GM23338 (cell line): ENCODE results near the gene ST8SIA2. TPM values are rescaled to one million over a fixed set of nuclear protein-coding genes. Genes with fewer than 3 reads are reported as not detected.

Experiments
- ATAC-seq: fragments of 200-7000 bp; cut with Tn5 transposase; 3 replicates; pipeline ENCODE4 v1.9.1; 2020
- DNase-seq: peaks from one replicate; pipeline ENCODE4 v3.0.0-alpha.2; 2015; ENCODE audit warnings: low spot score
- H2AFZ ChIP-seq: fragments of 200-600 bp; sonication (generic); 2 replicates; pipeline ENCODE4 v1.8.0; 2016; ENCODE audit warnings: antibody characterized with exemption, mild to moderate bottlenecking, moderate library complexity
- H3F3A ChIP-seq: fragments of 200-600 bp; sonication (generic); replicated peaks from 2 replicates; pipeline ENCODE4 v1.8.0; 2017; ENCODE audit warnings: antibody characterized with exemption, mixed run types, low read depth
- H3K27ac ChIP-seq: fragments of 200-600 bp; sonication (generic); 2 replicates; pipeline ENCODE4 v1.6.1; 2016; ENCODE audit warnings: low read depth
- H3K27me3 ChIP-seq: fragments of 200-600 bp; sonication (generic); 2 replicates; pipeline ENCODE4 v1.8.0; 2016; ENCODE audit warnings: mild to moderate bottlenecking, mixed run types, moderate library complexity; ENCODE audit not compliant: insufficient read depth
- H3K36me3 ChIP-seq: fragments of 200-600 bp; sonication (generic); 2 replicates; pipeline ENCODE4 v1.8.0; 2016; ENCODE audit warnings: mild to moderate bottlenecking; ENCODE audit not compliant: insufficient read depth
- H3K4me1 ChIP-seq: fragments of 200-600 bp; sonication (generic); 2 replicates; pipeline ENCODE4 v1.8.0; 2016; ENCODE audit warnings: mild to moderate bottlenecking, moderate library complexity; ENCODE audit not compliant: insufficient read depth
- H3K4me2 ChIP-seq: fragments of 200-600 bp; sonication (generic); 2 replicates; pipeline ENCODE4 v1.7.1; 2017; ENCODE audit warnings: mixed run types
- H3K4me3 ChIP-seq: fragments of 200-600 bp; sonication (generic); 2 replicates; pipeline ENCODE4 v1.6.1; 2016; ENCODE audit warnings: mixed run types
- H3K79me2 ChIP-seq: fragments of 200-600 bp; sonication (generic); replicated peaks from 2 replicates; pipeline ENCODE4 v1.8.0; 2017; ENCODE audit warnings: mild to moderate bottlenecking; ENCODE audit not compliant: insufficient read depth
- H3K9me2 ChIP-seq: fragments of 200-600 bp; sonication (generic); 2 replicates; pipeline ENCODE4 v1.8.0; 2017; ENCODE audit not compliant: insufficient read depth
- H4K20me1 ChIP-seq: fragments of 200-600 bp; sonication (generic); replicated peaks from 2 replicates; pipeline ENCODE4 v1.8.0; 2017; ENCODE audit warnings: mild to moderate bottlenecking; ENCODE audit not compliant: insufficient read depth
- H3K27ac Mint-ChIP-seq: 2 replicates; pipeline ENCODE4 v1.8.0; 2020; ENCODE audit warnings: inconsistent platforms, mild to moderate bottlenecking, moderate library complexity, mixed read lengths
- H3K27me3 Mint-ChIP-seq: 3 replicates; pipeline ENCODE4 v1.8.0; 2022; ENCODE audit warnings: low read depth, mild to moderate bottlenecking, moderate library complexity, mixed read lengths, inconsistent platforms; ENCODE audit not compliant: insufficient read depth, poor library complexity
- H3K36me3 Mint-ChIP-seq: 3 replicates; pipeline ENCODE4 v1.8.0; 2021; ENCODE audit warnings: low read depth, mild to moderate bottlenecking, inconsistent platforms, moderate library complexity, mixed read lengths
- H3K4me1 Mint-ChIP-seq: 3 replicates; pipeline ENCODE4 v1.8.0; 2020; ENCODE audit warnings: mild to moderate bottlenecking, inconsistent platforms, mixed read lengths
- H3K4me3 Mint-ChIP-seq: 3 replicates; pipeline ENCODE4 v1.8.0; 2021; ENCODE audit warnings: moderate library complexity, mild to moderate bottlenecking, inconsistent platforms, mixed read lengths
- H3K9me3 Mint-ChIP-seq: 3 replicates; pipeline ENCODE4 v1.8.0; 2020; ENCODE audit warnings: moderate library complexity, mild to moderate bottlenecking, inconsistent platforms, mixed read lengths
- CREB1 ChIP-seq: fragments of 250-450 bp; sonication (Bioruptor Pico); IDR thresholded peaks from 2 replicates; pipeline ENCODE4 v1.5.0; 2020; ENCODE audit warnings: low read depth, mild to moderate bottlenecking, moderate library complexity
- EZH2 ChIP-seq: fragments of 200-600 bp; sonication (generic); IDR thresholded peaks from one replicate; pipeline ENCODE4 v1.8.0; 2017; ENCODE audit warnings: antibody characterized with exemption, mild to moderate bottlenecking, low read depth; ENCODE audit not compliant: unreplicated experiment
- EZH2phosphoT487 ChIP-seq: fragments of 200-600 bp; sonication (generic); IDR thresholded peaks from one replicate; pipeline ENCODE4 v1.8.1; 2018; ENCODE audit warnings: antibody characterized with exemption; ENCODE audit not compliant: unreplicated experiment
- JUNB ChIP-seq: IDR thresholded peaks from one replicate; pipeline ENCODE4 v1.6.1; 2016; ENCODE audit warnings: antibody characterized with exemption; ENCODE audit not compliant: unreplicated experiment
- NANOG ChIP-seq: IDR thresholded peaks from 2 replicates; pipeline ENCODE4 v1.6.1; 2016; ENCODE audit warnings: antibody characterized with exemption, borderline replicate concordance
- STAT1 ChIP-seq: IDR thresholded peaks from one replicate; pipeline ENCODE4 v1.6.1; 2016; ENCODE audit warnings: antibody characterized with exemption; ENCODE audit not compliant: unreplicated experiment
- ZNF114 ChIP-seq: fragments of 250-450 bp; sonication (Bioruptor Pico); IDR thresholded peaks from 2 replicates; pipeline ENCODE4 v1.5.0; 2020; ENCODE audit warnings: mild to moderate bottlenecking, moderate library complexity
- polyA plus RNA-seq: library from polyadenylated mRNA; unstranded; fragments of >200 nt; fragmentation: Nextera tagmentation; extraction: Ambion mirVana; gene quantifications from 2 replicates; pipeline ENCODE4 v1.2.1, GENCODE V29; 2016
- total RNA-seq: library from RNA; depleted of rRNA; stranded (reverse); fragments of >200 nt; shearing (Covaris generic); gene quantifications from 2 replicates; pipeline ENCODE4 v1.2.3, GENCODE V29; 2014
- TF ChIP-seq, protein P1 (sequence below): fragments of 250-450 bp; sonication (Bioruptor Pico); IDR thresholded peaks from 2 replicates; pipeline ENCODE4 v1.5.0; 2020; ENCODE audit warnings: mild to moderate bottlenecking, moderate library complexity
- TF ChIP-seq, protein P2 (sequence below): IDR thresholded peaks from 2 replicates; pipeline ENCODE4 v1.6.1; 2016; ENCODE audit warnings: antibody characterized with exemption

The ST8SIA2 gene
- total and polyA plus RNA-seq, 2 experiments from 2014 or later = 0.66 to 1.2 TPM

- TF ChIP-seq, protein P1, sequence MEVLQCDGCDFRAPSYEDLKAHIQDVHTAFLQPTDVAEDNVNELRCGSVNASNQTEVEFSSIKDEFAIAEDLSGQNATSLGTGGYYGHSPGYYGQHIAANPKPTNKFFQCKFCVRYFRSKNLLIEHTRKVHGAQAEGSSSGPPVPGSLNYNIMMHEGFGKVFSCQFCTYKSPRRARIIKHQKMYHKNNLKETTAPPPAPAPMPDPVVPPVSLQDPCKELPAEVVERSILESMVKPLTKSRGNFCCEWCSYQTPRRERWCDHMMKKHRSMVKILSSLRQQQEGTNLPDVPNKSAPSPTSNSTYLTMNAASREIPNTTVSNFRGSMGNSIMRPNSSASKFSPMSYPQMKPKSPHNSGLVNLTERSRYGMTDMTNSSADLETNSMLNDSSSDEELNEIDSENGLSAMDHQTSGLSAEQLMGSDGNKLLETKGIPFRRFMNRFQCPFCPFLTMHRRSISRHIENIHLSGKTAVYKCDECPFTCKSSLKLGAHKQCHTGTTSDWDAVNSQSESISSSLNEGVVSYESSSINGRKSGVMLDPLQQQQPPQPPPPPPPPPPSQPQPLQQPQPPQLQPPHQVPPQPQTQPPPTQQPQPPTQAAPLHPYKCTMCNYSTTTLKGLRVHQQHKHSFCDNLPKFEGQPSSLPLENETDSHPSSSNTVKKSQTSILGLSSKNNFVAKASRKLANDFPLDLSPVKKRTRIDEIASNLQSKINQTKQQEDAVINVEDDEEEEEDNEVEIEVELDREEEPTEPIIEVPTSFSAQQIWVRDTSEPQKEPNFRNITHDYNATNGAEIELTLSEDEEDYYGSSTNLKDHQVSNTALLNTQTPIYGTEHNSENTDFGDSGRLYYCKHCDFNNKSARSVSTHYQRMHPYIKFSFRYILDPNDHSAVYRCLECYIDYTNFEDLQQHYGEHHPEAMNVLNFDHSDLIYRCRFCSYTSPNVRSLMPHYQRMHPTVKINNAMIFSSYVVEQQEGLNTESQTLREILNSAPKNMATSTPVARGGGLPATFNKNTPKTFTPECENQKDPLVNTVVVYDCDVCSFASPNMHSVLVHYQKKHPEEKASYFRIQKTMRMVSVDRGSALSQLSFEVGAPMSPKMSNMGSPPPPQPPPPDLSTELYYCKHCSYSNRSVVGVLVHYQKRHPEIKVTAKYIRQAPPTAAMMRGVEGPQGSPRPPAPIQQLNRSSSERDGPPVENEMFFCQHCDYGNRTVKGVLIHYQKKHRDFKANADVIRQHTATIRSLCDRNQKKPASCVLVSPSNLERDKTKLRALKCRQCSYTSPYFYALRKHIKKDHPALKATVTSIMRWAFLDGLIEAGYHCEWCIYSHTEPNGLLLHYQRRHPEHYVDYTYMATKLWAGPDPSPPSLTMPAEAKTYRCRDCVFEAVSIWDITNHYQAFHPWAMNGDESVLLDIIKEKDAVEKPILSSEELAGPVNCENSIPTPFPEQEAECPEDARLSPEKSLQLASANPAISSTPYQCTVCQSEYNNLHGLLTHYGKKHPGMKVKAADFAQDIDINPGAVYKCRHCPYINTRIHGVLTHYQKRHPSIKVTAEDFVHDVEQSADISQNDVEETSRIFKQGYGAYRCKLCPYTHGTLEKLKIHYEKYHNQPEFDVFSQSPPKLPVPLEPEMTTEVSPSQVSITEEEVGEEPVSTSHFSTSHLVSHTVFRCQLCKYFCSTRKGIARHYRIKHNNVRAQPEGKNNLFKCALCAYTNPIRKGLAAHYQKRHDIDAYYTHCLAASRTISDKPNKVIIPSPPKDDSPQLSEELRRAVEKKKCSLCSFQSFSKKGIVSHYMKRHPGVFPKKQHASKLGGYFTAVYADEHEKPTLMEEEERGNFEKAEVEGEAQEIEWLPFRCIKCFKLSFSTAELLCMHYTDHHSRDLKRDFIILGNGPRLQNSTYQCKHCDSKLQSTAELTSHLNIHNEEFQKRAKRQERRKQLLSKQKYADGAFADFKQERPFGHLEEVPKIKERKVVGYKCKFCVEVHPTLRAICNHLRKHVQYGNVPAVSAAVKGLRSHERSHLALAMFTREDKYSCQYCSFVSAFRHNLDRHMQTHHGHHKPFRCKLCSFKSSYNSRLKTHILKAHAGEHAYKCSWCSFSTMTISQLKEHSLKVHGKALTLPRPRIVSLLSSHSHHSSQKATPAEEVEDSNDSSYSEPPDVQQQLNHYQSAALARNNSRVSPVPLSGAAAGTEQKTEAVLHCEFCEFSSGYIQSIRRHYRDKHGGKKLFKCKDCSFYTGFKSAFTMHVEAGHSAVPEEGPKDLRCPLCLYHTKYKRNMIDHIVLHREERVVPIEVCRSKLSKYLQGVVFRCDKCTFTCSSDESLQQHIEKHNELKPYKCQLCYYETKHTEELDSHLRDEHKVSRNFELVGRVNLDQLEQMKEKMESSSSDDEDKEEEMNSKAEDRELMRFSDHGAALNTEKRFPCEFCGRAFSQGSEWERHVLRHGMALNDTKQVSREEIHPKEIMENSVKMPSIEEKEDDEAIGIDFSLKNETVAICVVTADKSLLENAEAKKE (CRISPR knock-in tag) = no peak
- TF ChIP-seq EZH2 (no peak), NANOG (no peak), JUNB (no peak), STAT1 (no peak)
- TF ChIP-seq, protein P2, sequence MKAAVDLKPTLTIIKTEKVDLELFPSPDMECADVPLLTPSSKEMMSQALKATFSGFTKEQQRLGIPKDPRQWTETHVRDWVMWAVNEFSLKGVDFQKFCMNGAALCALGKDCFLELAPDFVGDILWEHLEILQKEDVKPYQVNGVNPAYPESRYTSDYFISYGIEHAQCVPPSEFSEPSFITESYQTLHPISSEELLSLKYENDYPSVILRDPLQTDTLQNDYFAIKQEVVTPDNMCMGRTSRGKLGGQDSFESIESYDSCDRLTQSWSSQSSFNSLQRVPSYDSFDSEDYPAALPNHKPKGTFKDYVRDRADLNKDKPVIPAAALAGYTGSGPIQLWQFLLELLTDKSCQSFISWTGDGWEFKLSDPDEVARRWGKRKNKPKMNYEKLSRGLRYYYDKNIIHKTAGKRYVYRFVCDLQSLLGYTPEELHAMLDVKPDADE = no peak
These were observed 31.7 kb upstream of the ST8SIA2 start (continued) for GRCh38 chr15:92362001-92362350.

- Mint-ChIP-seq H3K4me3 (no peak overlapping the region), H3K27ac (no peak overlapping the region), H3K27me3 (no peaks in the 10 kb centered on the region), H3K9me3 (no peaks in the 10 kb centered on the region), H3K36me3 (no peaks in the 10 kb centered on the region), H3K4me1 (peaks cover 12% of the 10 kb centered on the region)
- Histone ChIP-seq H2AFZ (no peak overlapping the region), H3K4me3 (no peak overlapping the region), H3K79me2 (no peaks in the 10 kb centered on the region), H4K20me1 (no peaks in the 10 kb centered on the region), H3K27me3 (no peaks in the 10 kb centered on the region), H3K4me2 (no peak overlapping the region), H3F3A (no peaks in the 10 kb centered on the region), H3K4me1 (0 out of 2 replicates have a peak, but pooled peaks cover 4% of the 10 kb centered on the region), H3K36me3 (no peaks in the 10 kb centered on the region), H3K27ac (no peak overlapping the region), H3K9me2 (no peaks in the 10 kb centered on the region)
- no peak for DNase-seq
- ATAC-seq = no peak
- TF ChIP-seq EZH2 = no peak
- TF ChIP-seq NANOG = no peak
- no peak for TF ChIP-seq EZH2phosphoT487
- TF ChIP-seq STAT1 = no peak
- TF ChIP-seq, protein P1 (CRISPR knock-in tag) = no peak
- TF ChIP-seq ZNF114 (CRISPR knock-in tag) = no peak
- TF ChIP-seq CREB1 (CRISPR knock-in tag) = no peak
These were observed 28.6 kb upstream of the ST8SIA2 start for GRCh38 chr15:92365084-92365483.
